Left lobe of liver (tissue), 2 donors: ENCODE data around the gene CFAP97D1. TPM values are rescaled to one million over a fixed set of nuclear protein-coding genes. Genes with fewer than 3 reads are reported as not detected.
"Not testable (repeated sequence)": the region's sequence is repeated elsewhere in the genome, so short reads cannot be mapped to it uniquely, and the experiment has no call there.

Source experiments
- ATAC-seq: fragments of 200-7000 bp; cut with Tn5 transposase; one replicate; pipeline ENCODE4 v1.9.1; 2020; ENCODE audit warnings: mild to moderate bottlenecking, moderate library complexity
- DNase-seq: peaks from one replicate; pipeline ENCODE4 v3.0.0-alpha.2; 2020; ENCODE audit warnings: low spot score
- total RNA-seq: library from RNA; stranded (reverse); gene quantifications from one replicate; pipeline ENCODE4 v1.2.1, GENCODE V29; 2021
- donor health status: DM: no; HTN: no; CAD: no; lungs with moderate emphysema.
- donor health status: DM: no; HTN: yes; CAD: no.

Gene CFAP97D1
- total RNA-seq, 1 donor from 2014 or later = not detected

GRCh38 chr17:43791589-43791988 is 11.4 kb downstream of the CFAP97D1 start:
- peak; percentile 89 for ATAC-seq
- no peak for DNase-seq

GRCh38 chr17:43792668-43793067 is 12.4 kb downstream of the CFAP97D1 start:
- not testable (repeated sequence) for ATAC-seq

GRCh38 chr17:43798024-43798423 is 17.8 kb downstream of the CFAP97D1 start:
- not testable (repeated sequence) for DNase-seq, ATAC-seq

More at GRCh38 chr17:43792668-43793067, 12.4 kb downstream of the CFAP97D1 start:
- not testable (repeated sequence) for DNase-seq

GRCh38 chr17:43799047-43799446 is 18.8 kb downstream of the CFAP97D1 start:
- ATAC-seq = no peak

GRCh38 chr17:43800736-43801135 is 20.5 kb downstream of the CFAP97D1 start:
- no peak for ATAC-seq

More at GRCh38 chr17:43799047-43799446, 18.8 kb downstream of the CFAP97D1 start:
- DNase-seq = no peak

GRCh38 chr17:43801844-43802243 is 21.6 kb downstream of the CFAP97D1 start:
- DNase-seq (no peak), ATAC-seq (no peak)

More at GRCh38 chr17:43800736-43801135, 20.5 kb downstream of the CFAP97D1 start:
- DNase-seq = no peak

GRCh38 chr17:43803758-43804157 is 23.5 kb downstream of the CFAP97D1 start:
- no peak for ATAC-seq
- no peak for DNase-seq

- DNase-seq (no peak), ATAC-seq (no peak)
Measured at GRCh38 chr17:43805117-43805516, 24.9 kb downstream of the CFAP97D1 start.

GRCh38 chr17:43808076-43808475 is 27.8 kb downstream of the CFAP97D1 start:
- ATAC-seq (no peak), DNase-seq (no peak)

GRCh38 chr17:43809121-43809520 is 28.9 kb downstream of the CFAP97D1 start:
- no peak for DNase-seq
- ATAC-seq = no peak

- no peak for ATAC-seq
- DNase-seq = peak; percentile 22
Measured at GRCh38 chr17:43810226-43810715, 30.0 kb downstream of the CFAP97D1 start.

- no peak for ATAC-seq
- DNase-seq = no peak
Measured at GRCh38 chr17:43810823-43811222, 30.6 kb downstream of the CFAP97D1 start.

- DNase-seq (peak; percentile 28), ATAC-seq (no peak)
Measured at GRCh38 chr17:43812396-43813265, 32.4 kb downstream of the CFAP97D1 start.

- DNase-seq = peak; percentile 26
Measured at GRCh38 chr17:43813386-43813785, 33.2 kb downstream of the CFAP97D1 start.

GRCh38 chr17:43814026-43814425 is 33.8 kb downstream of the CFAP97D1 start:
- DNase-seq (peak; percentile 39), ATAC-seq (no peak)

More at GRCh38 chr17:43813386-43813785, 33.2 kb downstream of the CFAP97D1 start:
- no peak for ATAC-seq

- DNase-seq (no peak), ATAC-seq (no peak)
Measured at GRCh38 chr17:43814714-43815113, 34.5 kb downstream of the CFAP97D1 start.

- ATAC-seq (no peak), DNase-seq (peak; percentile 33)
Measured at GRCh38 chr17:43816336-43817320, 36.4 kb downstream of the CFAP97D1 start.

GRCh38 chr17:43817826-43818225 is 37.6 kb downstream of the CFAP97D1 start:
- ATAC-seq = no peak
- peak; percentile 7 for DNase-seq

GRCh38 chr17:43818966-43819365 is 38.7 kb downstream of the CFAP97D1 start:
- DNase-seq = peak; percentile 21
- no peak for ATAC-seq

- DNase-seq (no peak), ATAC-seq (no peak)
Measured at GRCh38 chr17:43820759-43821158, 40.5 kb downstream of the CFAP97D1 start.
